Breast epithelium (tissue), 4 donors: Measurements from ENCODE around the gene SLAMF9. TPM values are rescaled to one million over a fixed set of nuclear protein-coding genes. Genes with fewer than 3 reads are reported as not detected.

Source experiments
- DNase-seq, 2 donors: peaks; one replicate each; pipeline ENCODE4 v3.0.0-alpha.2; 2019; ENCODE audit warnings: low spot score in 2 of 2
- H3K27ac ChIP-seq, 2 donors: fragments of 200-600 bp; sonication (generic) in 1 of 2; one replicate each; pipeline ENCODE4 v1.5.1; 2016 to 2019; ENCODE audit warnings: mild to moderate bottlenecking in 1 of 2
- H3K27me3 ChIP-seq, 2 donors: fragments of 200-600 bp; sonication (generic) in 1 of 2; one replicate each; pipeline versions ENCODE4 v1.5.1 to v1.6.0; 2017 to 2019; ENCODE audit warnings: control low read depth in 1 of 2, mild to moderate bottlenecking in 1 of 2
- H3K36me3 ChIP-seq: fragments of 200-600 bp; one replicate; pipeline ENCODE4 v1.5.1; 2019
- H3K4me1 ChIP-seq, 2 donors: fragments of 200-600 bp; sonication (generic); one replicate each; pipeline ENCODE4 v1.5.1; 2016 to 2019; ENCODE audit warnings: control low read depth in 1 of 2
- H3K4me3 ChIP-seq, 3 donors: fragments of 200-600 bp; sonication (generic); 1 replicate in 2 of 3; 2 replicates in 1 of 3; pipeline ENCODE4 v1.5.1; 2016 to 2019; ENCODE audit warnings: mild to moderate bottlenecking in 3 of 3, moderate library complexity in 2 of 3
- H3K9me3 ChIP-seq, 2 donors: fragments of 200-600 bp; sonication (generic) in 1 of 2; one replicate each; pipeline ENCODE4 v1.5.1; 2016 to 2019; ENCODE audit warnings: control low read depth in 1 of 2
- POLR2A ChIP-seq: fragments of 450-650 bp; IDR thresholded peaks from one replicate; pipeline ENCODE4 v1.6.1; 2016; ENCODE audit warnings: antibody characterized with exemption, mild to moderate bottlenecking, moderate library complexity
- POLR2AphosphoS5 ChIP-seq, 3 donors: sonication (generic); formaldehyde crosslinking; IDR thresholded peaks; one replicate each; pipeline ENCODE4 v1.6.1; 2017; ENCODE audit warnings: antibody characterized with exemption in 3 of 3
- intact Hi-C: fragments of 100-400 bp; cut with DNase I; formaldehyde crosslinking; loops from one replicate; pipeline ENCODE4 v1.15.1; 2023; ENCODE audit warnings: low total_unique reads
- total RNA-seq, 3 donors: library from RNA; depleted of rRNA; stranded (reverse); fragments of >200 nt; gene quantifications; one replicate each; pipeline ENCODE4 v1.1.0, GENCODE V29; 2016
- TF ChIP-seq, protein P1 (sequence below), 3 donors: fragments of 450-650 bp; IDR thresholded peaks; one replicate each; pipeline ENCODE4 v1.5.1; 2016 to 2017; ENCODE audit warnings: antibody characterized with exemption in 3 of 3, mild to moderate bottlenecking in 3 of 3, moderate library complexity in 3 of 3

Gene SLAMF9
- total RNA-seq, 3 donors from 2014 or later = not detected

DNA sequence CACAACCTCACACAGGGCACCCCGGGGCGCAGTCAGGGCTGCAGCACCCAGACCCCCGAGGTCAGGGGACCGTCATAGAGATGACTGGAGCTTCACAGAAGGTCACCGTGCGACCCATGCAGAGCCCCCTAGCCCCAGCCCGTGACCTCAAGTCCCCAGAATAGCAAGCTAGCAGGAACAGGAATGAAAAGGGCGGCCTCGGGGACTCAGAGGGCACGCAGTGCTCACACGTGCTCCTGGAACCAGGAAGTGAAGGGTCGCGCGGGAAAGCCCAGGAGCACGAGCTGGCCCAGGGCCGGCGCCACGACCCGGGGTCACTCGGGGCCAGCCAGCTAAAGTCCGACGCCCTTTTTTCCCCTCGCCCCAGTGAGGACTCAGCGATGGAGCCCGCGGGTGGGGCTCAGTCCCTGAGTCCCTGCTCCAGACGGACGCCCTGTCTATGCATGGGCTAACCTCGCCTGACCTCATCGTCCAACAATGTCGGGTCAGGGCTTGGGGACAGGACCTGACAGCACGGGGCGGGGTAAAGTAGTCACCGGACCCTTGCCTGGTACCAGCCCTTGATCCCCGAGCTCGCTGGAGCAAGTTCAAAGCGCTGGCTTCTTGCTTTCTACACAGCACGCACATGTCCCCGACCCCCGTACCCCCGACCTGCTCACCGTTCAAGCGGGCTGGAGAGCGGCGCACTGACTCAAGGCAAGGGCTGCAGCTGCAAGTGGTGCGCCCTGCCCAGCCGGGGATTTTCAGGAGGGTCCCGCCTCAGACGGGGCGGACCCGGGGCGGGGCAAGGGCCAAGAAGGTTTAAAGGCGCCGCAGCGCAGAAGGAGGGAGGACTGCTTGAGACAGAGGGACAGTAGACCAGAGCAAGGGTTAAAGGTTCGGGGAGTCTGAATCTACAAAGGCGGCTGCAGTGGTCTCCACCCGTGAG is 29.0 kb downstream of the SLAMF9 start, which contains the start of gene TAGLN2:
Gene TAGLN2 (minus strand): TSS at position 717 of the 928 bp plus-strand sequence. CDS start 4,998 bp downstream, outside the sequence.
- intact Hi-C loops = no loop called here
- H3K36me3 ChIP-seq = no peaks in the 10 kb centered on the region
- DNase-seq = peak; percentile 85 to 93
- H3K4me3 ChIP-seq = peak within 1 kb of the TSS; percentile 87 to 96 (median 95)
- no peaks in the 10 kb centered on the region for H3K27me3 ChIP-seq
- peak within 1 kb of the TSS; percentile 98 to 99 for H3K27ac ChIP-seq
- peaks cover 10 to 16% of the 10 kb centered on the region in 2 donors for H3K4me1 ChIP-seq
- no peaks in the 10 kb centered on the region for H3K9me3 ChIP-seq
- TF ChIP-seq POLR2A (peak; percentile 86), POLR2AphosphoS5 (IDR thresholded peaks at IDR 0.05) (peak; percentile 89 to 92 (median 91))
- TF ChIP-seq, protein P1, sequence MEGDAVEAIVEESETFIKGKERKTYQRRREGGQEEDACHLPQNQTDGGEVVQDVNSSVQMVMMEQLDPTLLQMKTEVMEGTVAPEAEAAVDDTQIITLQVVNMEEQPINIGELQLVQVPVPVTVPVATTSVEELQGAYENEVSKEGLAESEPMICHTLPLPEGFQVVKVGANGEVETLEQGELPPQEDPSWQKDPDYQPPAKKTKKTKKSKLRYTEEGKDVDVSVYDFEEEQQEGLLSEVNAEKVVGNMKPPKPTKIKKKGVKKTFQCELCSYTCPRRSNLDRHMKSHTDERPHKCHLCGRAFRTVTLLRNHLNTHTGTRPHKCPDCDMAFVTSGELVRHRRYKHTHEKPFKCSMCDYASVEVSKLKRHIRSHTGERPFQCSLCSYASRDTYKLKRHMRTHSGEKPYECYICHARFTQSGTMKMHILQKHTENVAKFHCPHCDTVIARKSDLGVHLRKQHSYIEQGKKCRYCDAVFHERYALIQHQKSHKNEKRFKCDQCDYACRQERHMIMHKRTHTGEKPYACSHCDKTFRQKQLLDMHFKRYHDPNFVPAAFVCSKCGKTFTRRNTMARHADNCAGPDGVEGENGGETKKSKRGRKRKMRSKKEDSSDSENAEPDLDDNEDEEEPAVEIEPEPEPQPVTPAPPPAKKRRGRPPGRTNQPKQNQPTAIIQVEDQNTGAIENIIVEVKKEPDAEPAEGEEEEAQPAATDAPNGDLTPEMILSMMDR (IDR thresholded peaks at IDR 0.05) = peak in 1 of 3 donors; percentile 19

GRCh38 chr1:159924025-159924790 is 29.8 kb downstream of the SLAMF9 start:
- TF ChIP-seq, protein P1 (IDR thresholded peaks at IDR 0.05) = no peak
- TF ChIP-seq POLR2A (peak; percentile 63), POLR2AphosphoS5 (IDR thresholded peaks at IDR 0.05) (peak; percentile 61 to 84 (median 67))
- Histone ChIP-seq H3K36me3 (no peaks in the 10 kb centered on the region), H3K4me3 (peak overlapping the region; percentile 87 to 96 (median 95)), H3K9me3 (no peaks in the 10 kb centered on the region), H3K27ac (peak overlapping the region; percentile 98 to 99), H3K27me3 (no peaks in the 10 kb centered on the region), H3K4me1 (peaks cover 10 to 16% of the 10 kb centered on the region in 2 donors)
- intact Hi-C loops = no loop called here
- peak; percentile 86 to 93 for DNase-seq

DNA sequence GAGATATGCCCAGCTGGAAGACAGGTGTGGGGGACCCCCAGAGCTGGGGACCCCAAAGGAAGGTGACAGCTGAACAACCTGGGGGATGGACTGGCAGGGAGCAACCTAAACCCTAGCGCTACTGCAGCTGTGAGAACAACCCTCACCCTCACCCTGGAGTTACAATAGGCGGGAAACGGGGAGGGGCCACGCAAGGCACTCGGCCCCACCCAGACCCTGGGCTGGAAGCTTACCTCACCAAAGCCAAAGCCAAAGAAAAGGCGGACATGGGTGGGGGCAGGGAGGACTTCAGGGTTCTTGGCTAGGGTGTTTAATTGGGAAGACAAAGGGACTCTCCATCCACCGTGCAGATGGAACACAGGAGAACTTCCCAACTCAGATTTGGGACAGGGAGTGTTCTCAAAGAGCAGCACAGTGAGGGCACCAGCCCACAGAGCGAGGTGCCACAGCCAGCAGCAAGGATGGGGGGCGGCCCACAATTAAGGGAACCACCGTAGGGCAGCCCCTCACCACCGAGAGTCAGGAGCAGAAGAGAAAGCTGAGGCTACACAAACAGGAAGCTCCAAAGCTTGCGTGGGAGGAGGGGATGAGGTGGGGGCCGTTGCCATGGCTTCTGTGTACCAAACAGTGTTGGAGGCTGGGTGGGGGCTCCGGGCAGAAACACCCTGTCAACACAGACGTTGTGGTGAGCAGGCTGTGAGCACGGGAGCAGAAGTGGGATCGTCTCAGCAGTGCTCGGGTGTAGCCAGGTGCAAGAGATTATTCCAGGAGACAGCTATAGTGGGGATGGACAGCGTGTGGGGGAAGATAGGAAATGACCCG is 30.6 kb downstream of the SLAMF9 start:
- intact Hi-C loops = no loop called here
- Histone ChIP-seq H3K27me3 (no peaks in the 10 kb centered on the region), H3K9me3 (no peaks in the 10 kb centered on the region), H3K4me3 (peak overlapping the region; percentile 87 to 96 (median 95)), H3K4me1 (peaks cover 10 to 16% of the 10 kb centered on the region in 2 donors), H3K27ac (peak overlapping the region; percentile 98 to 99), H3K36me3 (peaks cover 5% of the 10 kb centered on the region)
- TF ChIP-seq POLR2AphosphoS5 (IDR thresholded peaks at IDR 0.05) = peak in 2 of 3 donors; percentile 77
- TF ChIP-seq, protein P1 (IDR thresholded peaks at IDR 0.05) = no peak
- TF ChIP-seq POLR2A = peak; percentile 47
- peak; percentile 89 for DNase-seq

GRCh38 chr1:159922511-159923202 is 31.4 kb downstream of the SLAMF9 start:
- intact Hi-C loops = no loop called here
- Histone ChIP-seq H3K27me3 (no peaks in the 10 kb centered on the region), H3K27ac (peak overlapping the region; percentile 98 to 99), H3K4me3 (peak overlapping the region; percentile 87 to 96 (median 95)), H3K9me3 (no peaks in the 10 kb centered on the region), H3K36me3 (peaks cover 5% of the 10 kb centered on the region), H3K4me1 (peaks cover 10 to 19% of the 10 kb centered on the region in 2 donors)
- TF ChIP-seq, protein P1 (IDR thresholded peaks at IDR 0.05) = no peak
- TF ChIP-seq POLR2AphosphoS5 (IDR thresholded peaks at IDR 0.05) = no peak
- TF ChIP-seq POLR2A = no peak
- no peak for DNase-seq
